Activated T-helper 1 cell treated with anti-CD3 and anti-CD28 coated beads, Interleukin-12 subunit alpha, Interleukin-12 subunit beta, Interleukin-2, Interleukin-4 antibody, amounts not matched to agents 30 ng/mL and 10 ng/mL and 1 ng/mL, durations not matched to agents 14 hours and 24 hours and 36 hours (primary cell): ENCODE results near the gene MCOLN1. TPM values are rescaled to one million over a fixed set of nuclear protein-coding genes. Genes with fewer than 3 reads are reported as not detected.

Experiments used
- DNase-seq: peaks from one replicate; pipeline ENCODE4 v3.0.0; 2021; ENCODE audit warnings: low spot score
- H3K27ac Mint-ChIP-seq: one replicate; pipeline ENCODE4 v1.8.0; 2021; ENCODE audit warnings: mild to moderate bottlenecking, mixed read lengths
- H3K27me3 Mint-ChIP-seq: one replicate; pipeline ENCODE4 v1.8.0; 2022; ENCODE audit warnings: mild to moderate bottlenecking, moderate library complexity, mixed read lengths; ENCODE audit not compliant: insufficient read depth
- H3K36me3 Mint-ChIP-seq: one replicate; pipeline ENCODE4 v1.8.0; 2021; ENCODE audit warnings: low read depth, mixed read lengths
- H3K4me1 Mint-ChIP-seq: one replicate; pipeline ENCODE4 v1.8.0; 2021; ENCODE audit warnings: low read depth, mixed read lengths
- H3K4me3 Mint-ChIP-seq: one replicate; pipeline ENCODE4 v1.8.0; 2021; ENCODE audit warnings: mild to moderate bottlenecking, moderate library complexity, mixed read lengths
- H3K9me3 Mint-ChIP-seq: one replicate; pipeline ENCODE4 v1.8.0; 2021; ENCODE audit warnings: mixed read lengths
- intact Hi-C: fragments of 100-400 bp; cut with micrococcal nuclease; formaldehyde crosslinking; loops from one replicate; pipeline ENCODE4 v1.15.1; 2024
- total RNA-seq: library from RNA; stranded (reverse); gene quantifications from 2 replicates; pipeline ENCODE4 v1.2.3, GENCODE V29; 2022

Gene MCOLN1
- total RNA-seq = 14.0 and 14.4 TPM in 2 replicates

GRCh38 chr19:7522072-7522922 lies at the start of gene MCOLN1:
MCOLN1 (plus strand) TSS chr19:7522624; CDS start chr19:7522751, 127 bp downstream.
- H3K27me3 Mint-ChIP-seq = peaks cover 8% of the 10 kb centered on the region
- H3K9me3 Mint-ChIP-seq = no peaks in the 10 kb centered on the region
- H3K36me3 Mint-ChIP-seq = no peaks in the 10 kb centered on the region
- DNase-seq = peak; percentile 99
- H3K4me3 Mint-ChIP-seq = peak within 1 kb of the TSS; percentile 80
- peaks cover 8% of the 10 kb centered on the region for H3K4me1 Mint-ChIP-seq
- H3K27ac Mint-ChIP-seq = peak within 1 kb of the TSS; percentile 89
- intact Hi-C loops = loop anchor here (1.0 to 2.0 kb wide), 2 partner anchors 12 to 29 kb away; no protein-coding TSS in a partner anchor

- H3K4me3 Mint-ChIP-seq = no peak overlapping the region
- H3K27me3 Mint-ChIP-seq = no peaks in the 10 kb centered on the region
- intact Hi-C loops = no loop called here
- peaks cover 2% of the 10 kb centered on the region for H3K36me3 Mint-ChIP-seq
- H3K9me3 Mint-ChIP-seq = no peaks in the 10 kb centered on the region
- H3K4me1 Mint-ChIP-seq = no peaks in the 10 kb centered on the region
- no peak for DNase-seq
- no peak overlapping the region for H3K27ac Mint-ChIP-seq
Measured at GRCh38 chr19:7475665-7476064, 46.8 kb upstream of the MCOLN1 start.

- no peak overlapping the region for H3K27ac Mint-ChIP-seq
- H3K4me1 Mint-ChIP-seq = no peaks in the 10 kb centered on the region
- H3K4me3 Mint-ChIP-seq = no peak overlapping the region
- H3K36me3 Mint-ChIP-seq = peaks cover 2% of the 10 kb centered on the region
- H3K9me3 Mint-ChIP-seq = no peaks in the 10 kb centered on the region
- H3K27me3 Mint-ChIP-seq = no peaks in the 10 kb centered on the region
- intact Hi-C loops = no loop called here
- no peak for DNase-seq
Measured at GRCh38 chr19:7476241-7476640, 46.2 kb upstream of the MCOLN1 start.

- Mint-ChIP-seq H3K27ac (no peak overlapping the region), H3K4me3 (no peak overlapping the region), H3K4me1 (no peaks in the 10 kb centered on the region), H3K36me3 (no peaks in the 10 kb centered on the region), H3K9me3 (no peaks in the 10 kb centered on the region), H3K27me3 (no peaks in the 10 kb centered on the region)
- intact Hi-C loops = no loop called here
- DNase-seq = no peak
Measured at GRCh38 chr19:7476777-7477494, 45.5 kb upstream of the MCOLN1 start.

- Mint-ChIP-seq H3K27me3 (no peaks in the 10 kb centered on the region), H3K36me3 (no peaks in the 10 kb centered on the region), H3K4me1 (no peaks in the 10 kb centered on the region), H3K27ac (no peak overlapping the region), H3K9me3 (no peaks in the 10 kb centered on the region), H3K4me3 (no peak overlapping the region)
- DNase-seq = no peak
- intact Hi-C loops = no loop called here
Measured at GRCh38 chr19:7477758-7478157, 44.7 kb upstream of the MCOLN1 start.

- Mint-ChIP-seq H3K36me3 (no peaks in the 10 kb centered on the region), H3K27me3 (no peaks in the 10 kb centered on the region), H3K9me3 (no peaks in the 10 kb centered on the region), H3K4me3 (no peak overlapping the region), H3K4me1 (no peaks in the 10 kb centered on the region), H3K27ac (no peak overlapping the region)
- no peak for DNase-seq
- intact Hi-C loops = no loop called here
Measured at GRCh38 chr19:7478173-7478842, 44.1 kb upstream of the MCOLN1 start.

- Mint-ChIP-seq H3K27ac (no peak overlapping the region), H3K9me3 (no peaks in the 10 kb centered on the region), H3K36me3 (no peaks in the 10 kb centered on the region), H3K4me1 (no peaks in the 10 kb centered on the region), H3K27me3 (no peaks in the 10 kb centered on the region), H3K4me3 (no peak overlapping the region)
- DNase-seq = no peak
- intact Hi-C loops = no loop called here
Measured at GRCh38 chr19:7478843-7479227, 43.6 kb upstream of the MCOLN1 start.

GRCh38 chr19:7480222-7480969 lies 42.0 kb upstream of the MCOLN1 start:
- intact Hi-C loops = no loop called here
- H3K36me3 Mint-ChIP-seq = no peaks in the 10 kb centered on the region
- no peaks in the 10 kb centered on the region for H3K4me1 Mint-ChIP-seq
- H3K4me3 Mint-ChIP-seq = no peak overlapping the region
- DNase-seq = no peak
- H3K27me3 Mint-ChIP-seq = no peaks in the 10 kb centered on the region
- no peak overlapping the region for H3K27ac Mint-ChIP-seq
- no peaks in the 10 kb centered on the region for H3K9me3 Mint-ChIP-seq

GRCh38 chr19:7480970-7481255 lies 41.5 kb upstream of the MCOLN1 start:
- no peaks in the 10 kb centered on the region for H3K4me1 Mint-ChIP-seq
- no peaks in the 10 kb centered on the region for H3K9me3 Mint-ChIP-seq
- no peaks in the 10 kb centered on the region for H3K27me3 Mint-ChIP-seq
- no peak for DNase-seq
- intact Hi-C loops = no loop called here
- H3K36me3 Mint-ChIP-seq = no peaks in the 10 kb centered on the region
- no peak overlapping the region for H3K27ac Mint-ChIP-seq
- H3K4me3 Mint-ChIP-seq = no peak overlapping the region

GRCh38 chr19:7482584-7483439 lies 39.6 kb upstream of the MCOLN1 start:
- H3K27ac Mint-ChIP-seq = no peak overlapping the region
- intact Hi-C loops = no loop called here
- no peaks in the 10 kb centered on the region for H3K4me1 Mint-ChIP-seq
- H3K4me3 Mint-ChIP-seq = no peak overlapping the region
- H3K36me3 Mint-ChIP-seq = no peaks in the 10 kb centered on the region
- H3K27me3 Mint-ChIP-seq = no peaks in the 10 kb centered on the region
- DNase-seq = no peak
- no peaks in the 10 kb centered on the region for H3K9me3 Mint-ChIP-seq

GRCh38 chr19:7483720-7484201 lies 38.7 kb upstream of the MCOLN1 start:
- Mint-ChIP-seq H3K36me3 (no peaks in the 10 kb centered on the region), H3K4me1 (no peaks in the 10 kb centered on the region), H3K9me3 (no peaks in the 10 kb centered on the region), H3K27ac (no peak overlapping the region), H3K27me3 (no peaks in the 10 kb centered on the region), H3K4me3 (no peak overlapping the region)
- intact Hi-C loops = no loop called here
- DNase-seq = no peak

GRCh38 chr19:7486923-7487322 lies 35.5 kb upstream of the MCOLN1 start:
- Mint-ChIP-seq H3K27ac (no peak overlapping the region), H3K4me3 (no peak overlapping the region), H3K36me3 (peaks cover 5% of the 10 kb centered on the region), H3K27me3 (no peaks in the 10 kb centered on the region), H3K9me3 (no peaks in the 10 kb centered on the region), H3K4me1 (peaks cover 21% of the 10 kb centered on the region)
- intact Hi-C loops = no loop called here
- DNase-seq = no peak
